Lower leg skin (tissue), 4 donors: ENCODE data around the gene DIP2C. TPM values are rescaled to one million over a fixed set of nuclear protein-coding genes. Genes with fewer than 3 reads are reported as not detected.

Experiments used
- DNase-seq, 2 donors: peaks; one replicate each; pipeline ENCODE4 v3.0.0-alpha.2; 2019; ENCODE audit warnings: low spot score in 2 of 2
- H3K4me3 ChIP-seq: fragments of 200-600 bp; sonication (generic); 2 replicates; pipeline ENCODE4 v1.5.1; 2017; ENCODE audit warnings: mild to moderate bottlenecking, low read depth; ENCODE audit not compliant: poor library complexity, severe bottlenecking
- POLR2A ChIP-seq, 2 donors: fragments of 450-650 bp; IDR thresholded peaks; one replicate each; pipeline ENCODE4 v1.6.1; 2016 to 2017; ENCODE audit warnings: antibody characterized with exemption in 2 of 2, mild to moderate bottlenecking in 1 of 2, moderate library complexity in 1 of 2
- WGBS, 2 donors: methylation state at CpG; one replicate each; pipeline ENCODE4 v1.1.5; 2018; 5-methylcytosine and 5-hydroxymethylcytosine counted together
- intact Hi-C: fragments of 100-400 bp; cut with DNase I; formaldehyde crosslinking; loops from one replicate; pipeline ENCODE4 v1.15.0; 2023; ENCODE audit warnings: low total_unique reads
- total RNA-seq, 4 donors: library from RNA; depleted of rRNA; stranded (reverse); fragments of >200 nt; gene quantifications; one replicate each; pipeline ENCODE4 v1.1.0, GENCODE V29; 2016
- TF ChIP-seq, protein P1 (sequence below), 3 donors: fragments of 450-650 bp; IDR thresholded peaks; one replicate each; pipeline ENCODE4 v1.5.1; 2016; ENCODE audit warnings: antibody characterized with exemption in 3 of 3, mild to moderate bottlenecking in 3 of 3, moderate library complexity in 2 of 3

DIP2C gene
- total RNA-seq, 4 donors from 2014 or later = 6.2 to 14.7 (median 10.6) TPM

- 61 to 73% methylated on average over 8 of the region's 8 CpGs for WGBS, 2 donors
- no peak for DNase-seq
- intact Hi-C loops = no loop called here
- TF ChIP-seq, protein P1, sequence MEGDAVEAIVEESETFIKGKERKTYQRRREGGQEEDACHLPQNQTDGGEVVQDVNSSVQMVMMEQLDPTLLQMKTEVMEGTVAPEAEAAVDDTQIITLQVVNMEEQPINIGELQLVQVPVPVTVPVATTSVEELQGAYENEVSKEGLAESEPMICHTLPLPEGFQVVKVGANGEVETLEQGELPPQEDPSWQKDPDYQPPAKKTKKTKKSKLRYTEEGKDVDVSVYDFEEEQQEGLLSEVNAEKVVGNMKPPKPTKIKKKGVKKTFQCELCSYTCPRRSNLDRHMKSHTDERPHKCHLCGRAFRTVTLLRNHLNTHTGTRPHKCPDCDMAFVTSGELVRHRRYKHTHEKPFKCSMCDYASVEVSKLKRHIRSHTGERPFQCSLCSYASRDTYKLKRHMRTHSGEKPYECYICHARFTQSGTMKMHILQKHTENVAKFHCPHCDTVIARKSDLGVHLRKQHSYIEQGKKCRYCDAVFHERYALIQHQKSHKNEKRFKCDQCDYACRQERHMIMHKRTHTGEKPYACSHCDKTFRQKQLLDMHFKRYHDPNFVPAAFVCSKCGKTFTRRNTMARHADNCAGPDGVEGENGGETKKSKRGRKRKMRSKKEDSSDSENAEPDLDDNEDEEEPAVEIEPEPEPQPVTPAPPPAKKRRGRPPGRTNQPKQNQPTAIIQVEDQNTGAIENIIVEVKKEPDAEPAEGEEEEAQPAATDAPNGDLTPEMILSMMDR (IDR thresholded peaks at IDR 0.05) = no peak
- TF ChIP-seq POLR2A (IDR thresholded peaks at IDR 0.05) = no peak
- H3K4me3 ChIP-seq = no peak overlapping the region
These were observed 165.5 kb downstream of the DIP2C start for GRCh38 chr10:523925-524324.

DNA sequence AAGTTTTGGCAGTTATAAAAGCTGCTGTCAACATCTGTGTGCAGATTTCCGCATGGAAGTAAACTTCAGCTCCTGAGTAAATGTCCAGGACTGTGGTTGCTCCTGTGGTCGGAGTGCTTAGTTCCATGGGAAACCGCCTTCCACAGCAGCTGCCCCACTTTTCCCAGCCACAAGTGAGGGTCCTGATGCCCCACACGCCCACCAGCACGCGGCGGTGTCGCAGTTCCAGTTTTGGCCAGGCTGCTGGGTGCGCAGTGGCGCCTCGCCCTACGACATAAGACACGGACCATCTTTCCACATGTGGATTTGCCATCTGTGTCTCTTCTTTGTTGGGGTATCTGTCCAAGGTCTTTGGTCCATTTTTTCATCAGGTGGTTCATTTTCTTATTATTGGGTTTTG lies 167.1 kb downstream of the DIP2C start:
- intact Hi-C loops = no loop called here
- TF ChIP-seq, protein P1 (IDR thresholded peaks at IDR 0.05) = no peak
- no peak for TF ChIP-seq POLR2A (IDR thresholded peaks at IDR 0.05)
- DNase-seq = no peak
- 85 to 93% methylated on average over 13 of the region's 13 CpGs for WGBS, 2 donors
- no peak overlapping the region for H3K4me3 ChIP-seq

DNA sequence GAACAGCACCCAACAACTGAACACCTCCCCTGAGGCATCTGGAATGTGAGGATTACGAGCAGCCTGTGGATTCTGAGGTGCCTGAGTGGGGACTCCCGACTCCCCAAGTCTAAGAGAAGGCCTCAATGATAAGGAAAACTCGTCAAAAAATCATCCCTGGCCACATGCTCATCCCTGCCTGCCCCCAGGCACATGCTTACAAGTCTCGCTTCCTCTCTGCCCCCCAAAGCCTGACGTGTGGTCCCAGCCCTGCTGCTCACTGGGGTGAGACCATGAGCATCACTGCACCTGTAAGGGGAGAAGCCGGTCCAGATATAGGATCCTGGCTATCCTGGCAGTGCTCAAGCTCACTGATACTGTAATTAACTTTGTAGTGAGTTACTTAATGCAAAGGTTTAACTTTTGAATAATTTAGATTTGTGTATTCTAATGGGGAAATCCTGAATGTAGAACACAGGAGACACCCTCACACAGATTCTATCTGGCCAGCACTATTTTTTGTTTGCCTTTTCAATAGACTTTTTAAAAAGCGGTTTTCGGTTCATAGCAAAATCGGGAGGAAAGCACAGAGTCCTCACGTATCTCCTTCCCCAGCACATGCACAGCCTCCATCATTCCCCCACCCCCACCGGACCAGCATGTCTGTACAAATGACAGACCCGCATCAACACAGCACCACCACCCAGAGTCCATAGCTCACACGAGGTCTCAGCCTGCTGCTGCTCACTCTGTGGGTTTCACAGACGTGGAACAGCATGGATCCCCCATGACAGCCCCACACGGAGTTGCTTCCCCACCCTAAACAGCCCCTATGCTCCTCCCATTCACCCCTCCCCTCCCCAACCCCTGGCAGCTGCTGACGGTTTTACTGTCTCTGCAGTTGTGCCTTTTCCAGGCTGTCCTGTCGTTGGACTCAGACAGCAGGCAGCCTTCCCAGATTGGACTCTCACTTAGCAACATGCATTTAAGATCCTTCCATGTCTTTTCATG lies 167.9 kb downstream of the DIP2C start:
- no peak overlapping the region for H3K4me3 ChIP-seq
- no peak for DNase-seq
- 60 to 63% methylated on average over 16 of the region's 17 CpGs for WGBS, 2 donors
- TF ChIP-seq POLR2A (IDR thresholded peaks at IDR 0.05) = no peak
- TF ChIP-seq, protein P1 (IDR thresholded peaks at IDR 0.05) = no peak
- intact Hi-C loops = no loop called here

DNA sequence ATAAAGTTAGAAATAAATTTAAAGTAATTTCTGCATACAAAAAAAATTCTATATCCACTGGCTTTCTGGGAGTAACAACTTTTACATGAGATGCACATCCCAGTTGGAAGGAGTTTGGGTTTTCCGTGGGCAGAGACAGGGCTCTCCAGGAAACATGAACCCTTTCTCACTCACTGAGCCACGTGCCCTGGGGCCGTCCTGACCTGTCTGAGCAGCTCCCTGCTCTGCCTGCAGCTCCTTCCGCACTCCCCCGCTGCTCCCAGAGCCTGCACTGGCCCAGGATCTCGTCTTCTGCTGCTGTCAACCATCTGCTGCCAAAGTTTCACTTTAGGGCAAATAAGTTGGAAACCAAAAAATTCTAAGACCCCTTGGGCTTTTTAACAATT lies 169.1 kb downstream of the DIP2C start:
- intact Hi-C loops = no loop called here
- no peak for DNase-seq
- no peak overlapping the region for H3K4me3 ChIP-seq
- WGBS, 2 donors = 35 to 45% methylated on average over 6 of the region's 6 CpGs
- no peak for TF ChIP-seq POLR2A (IDR thresholded peaks at IDR 0.05)
- TF ChIP-seq, protein P1 (IDR thresholded peaks at IDR 0.05) = no peak

DNA sequence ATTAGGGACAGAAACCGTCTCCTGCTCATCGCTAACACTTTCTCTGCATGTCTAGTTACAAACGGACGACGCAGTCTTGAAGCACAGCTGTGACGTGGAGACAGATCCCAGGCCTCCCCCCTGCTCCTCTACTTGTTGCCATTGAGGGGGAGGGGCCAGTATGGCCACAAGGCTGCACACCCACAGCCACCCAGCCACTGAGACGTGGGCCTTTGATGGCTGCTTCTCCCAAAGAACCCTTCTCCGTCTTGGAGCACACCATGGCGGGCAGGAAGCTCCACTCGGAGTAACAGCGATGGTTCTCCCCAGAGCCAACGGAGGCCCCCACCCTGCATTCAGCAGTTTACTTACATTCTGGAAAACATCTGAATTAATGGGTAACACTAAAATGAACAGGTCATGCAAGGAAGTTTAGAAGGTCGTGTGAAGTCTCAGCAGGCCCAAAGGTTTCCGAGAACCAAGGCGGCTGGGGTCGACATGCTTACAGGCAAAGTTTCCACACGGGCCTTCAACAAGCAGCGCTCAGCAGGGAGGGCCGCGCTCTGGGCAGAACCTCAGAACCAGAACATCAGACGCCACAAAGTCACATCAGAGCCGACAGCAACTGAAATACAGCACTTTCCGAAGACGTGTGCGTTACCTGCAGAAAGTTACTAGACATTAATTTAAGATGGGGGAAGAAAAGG lies 169.6 kb downstream of the DIP2C start:
- WGBS, 2 donors = 88 to 89% methylated on average over 25 of the region's 25 CpGs
- DNase-seq = no peak
- intact Hi-C loops = no loop called here
- no peak overlapping the region for H3K4me3 ChIP-seq
- TF ChIP-seq POLR2A (IDR thresholded peaks at IDR 0.05) = no peak
- TF ChIP-seq, protein P1 (IDR thresholded peaks at IDR 0.05) = no peak
